Keratinocyte (primary cell): ENCODE results near the gene USP10. TPM values are rescaled to one million over a fixed set of nuclear protein-coding genes. Genes with fewer than 3 reads are reported as not detected.

Source experiments
- DNase-seq: peaks from one replicate; pipeline ENCODE4 v3.0.0-alpha.2; 2011; ENCODE audit warnings: low read depth, missing footprints, low spot score
- FAIRE-seq: peaks from 2 replicates; lab custom pipeline; 2011; peaks lifted over from hg19 to GRCh38; lab: Jason Lieb, UNC
- H2AFZ ChIP-seq: 2 replicates; pipeline ENCODE4 v1.6.0; 2012; ENCODE audit warnings: low read length, control low read depth, inconsistent platforms; ENCODE audit not compliant: control insufficient read depth
- H3K27ac ChIP-seq: 2 replicates; pipeline ENCODE4 v1.5.1; 2011; ENCODE audit warnings: low read length; ENCODE audit not compliant: control insufficient read depth, insufficient read depth
- H3K27me3 ChIP-seq: 3 replicates; pipeline ENCODE4 v1.6.0; 2011; ENCODE audit warnings: low read length; ENCODE audit not compliant: control insufficient read depth, insufficient read depth; ENCODE audit errors: extremely low read depth
- H3K36me3 ChIP-seq, 2 experiments: 2 replicates in 1 of 2; 3 replicates in 1 of 2; pipeline ENCODE4 v1.5.1; 2011; ENCODE audit warnings: low read length in 2 of 2, mild to moderate bottlenecking in 1 of 2; ENCODE audit not compliant: control insufficient read depth in 2 of 2, insufficient read depth in 2 of 2; ENCODE audit errors: extremely low read depth in 1 of 2
- H3K4me1 ChIP-seq: 3 replicates; pipeline ENCODE4 v1.5.1; 2011; ENCODE audit warnings: low read length; ENCODE audit not compliant: control insufficient read depth, insufficient read depth; ENCODE audit errors: extremely low read depth
- H3K4me2 ChIP-seq: 3 replicates; pipeline ENCODE4 v1.6.0; 2011; ENCODE audit warnings: low read depth, low read length; ENCODE audit not compliant: control insufficient read depth, insufficient read depth; ENCODE audit errors: extremely low read depth
- H3K4me3 ChIP-seq, 3 experiments: fragments of 200-600 bp in 1 of 3; sonication (generic) in 1 of 3; 2 replicates in 2 of 3; 3 replicates in 1 of 3; pipeline ENCODE4 v1.5.1; 2011 to 2016; ENCODE audit warnings: low read length in 3 of 3, mild to moderate bottlenecking in 3 of 3, control low read depth in 2 of 3, inconsistent platforms in 1 of 3, low read depth in 1 of 3, mixed read lengths in 1 of 3, mixed run types in 1 of 3, moderate library complexity in 1 of 3; ENCODE audit not compliant: control insufficient read depth in 2 of 3, insufficient read depth in 2 of 3; ENCODE audit errors: extremely low read depth in 1 of 3
- H3K79me2 ChIP-seq: 2 replicates; pipeline ENCODE4 v1.6.0; 2012; ENCODE audit warnings: low read length; ENCODE audit not compliant: control insufficient read depth, insufficient read depth
- H3K9ac ChIP-seq: 3 replicates; pipeline ENCODE4 v1.6.0; 2011; ENCODE audit warnings: low read length; ENCODE audit not compliant: control insufficient read depth, insufficient read depth; ENCODE audit errors: extremely low read depth
- H3K9me1 ChIP-seq: 3 replicates; pipeline ENCODE4 v1.6.0; 2011; ENCODE audit warnings: low read length; ENCODE audit not compliant: control insufficient read depth, insufficient read depth; ENCODE audit errors: extremely low read depth
- H3K9me3 ChIP-seq: 2 replicates; pipeline ENCODE4 v1.5.1; 2012; ENCODE audit warnings: low read depth, low read length; ENCODE audit not compliant: control insufficient read depth
- H4K20me1 ChIP-seq: 3 replicates; pipeline ENCODE4 v1.6.0; 2011; ENCODE audit warnings: low read length; ENCODE audit not compliant: control insufficient read depth, insufficient read depth; ENCODE audit errors: extremely low read depth
- CTCF ChIP-seq, 3 experiments: IDR thresholded peaks in 1 of 3; conservative IDR thresholded peaks in 1 of 3; optimal IDR thresholded peaks in 1 of 3; 2 replicates in 2 of 3; 3 replicates in 1 of 3; pipeline versions ENCODE3 to v1.5.1; 2011; ENCODE audit warnings: low read length in 3 of 3, mild to moderate bottlenecking in 3 of 3, moderate library complexity in 2 of 3, control low read depth in 1 of 3, inconsistent platforms in 1 of 3; ENCODE audit not compliant: insufficient read depth in 2 of 3; ENCODE audit errors: extremely low read depth in 1 of 3
- EZH2 ChIP-seq: IDR thresholded peaks from one replicate; pipeline ENCODE4 v1.6.1; 2012; ENCODE audit warnings: inconsistent platforms, mild to moderate bottlenecking, low read length, moderate library complexity
- dilution Hi-C: fragments of 300-500 bp; cut with MboI; formaldehyde crosslinking; loops from one replicate; pipeline ENCODE4 v1.7.0; 2020; ENCODE audit warnings: low sequenced_read_pairs; ENCODE audit not compliant: extremely low pct_ligation_motif_present
- polyA plus RNA-seq, 5 experiments: library from polyadenylated mRNA; depleted of rRNA in 3 of 5; stranded (reverse) in 3 of 5; stranded (forward) in 1 of 5; unstranded in 1 of 5; fragments of >200 nt; gene quantifications; 1 replicate in 1 of 5; 2 replicates in 3 of 5; 3 replicates in 1 of 5; pipeline versions ENCODE4 v1.2.1 to v1.2.3, GENCODE V29; 2011 to 2012; ENCODE audit warnings: missing spikeins in 2 of 5, low read depth in 1 of 5, low replicate concordance in 1 of 5

The USP10 gene
- polyA plus RNA-seq, 1 donor (not counting 4 experiments of a cell fraction or from before 2014, with no cell fraction given): 92.0 TPM

GRCh38 chr16:84753412-84754326 lies 53.9 kb downstream of the USP10 start:
- no peaks in the 10 kb centered on the region for H3K9me3 ChIP-seq
- H3K4me1 ChIP-seq: peaks cover 23% of the 10 kb centered on the region
- DNase-seq (no peak), FAIRE-seq (no peak)
- H3K9me1 ChIP-seq: no peaks in the 10 kb centered on the region
- H2AFZ ChIP-seq: no peak overlapping the region
- H3K4me3 ChIP-seq: no peak overlapping the region
- no peaks in the 10 kb centered on the region for H3K27me3 ChIP-seq
- peaks cover 2 to 8% of the 10 kb centered on the region in 2 experiments for H3K36me3 ChIP-seq
- no peak overlapping the region for H3K9ac ChIP-seq
- dilution Hi-C loops: no loop called here
- peak overlapping the region; percentile 79 for H3K27ac ChIP-seq
- peaks cover 78% of the 10 kb centered on the region for H3K79me2 ChIP-seq
- peaks cover 9% of the 10 kb centered on the region for H4K20me1 ChIP-seq
- no peak overlapping the region for H3K4me2 ChIP-seq
- TF ChIP-seq CTCF (optimal IDR thresholded peaks at IDR 0.05 in 1 of 3, IDR thresholded peaks at IDR 0.05 in 1 of 3, conservative IDR thresholded peaks at IDR 0.05 in 1 of 3; ENCODE audit: extremely low read depth in 1 of 3, insufficient read depth in 2 of 3, low read length in 3 of 3): no peak
- no peak for TF ChIP-seq EZH2

DNA sequence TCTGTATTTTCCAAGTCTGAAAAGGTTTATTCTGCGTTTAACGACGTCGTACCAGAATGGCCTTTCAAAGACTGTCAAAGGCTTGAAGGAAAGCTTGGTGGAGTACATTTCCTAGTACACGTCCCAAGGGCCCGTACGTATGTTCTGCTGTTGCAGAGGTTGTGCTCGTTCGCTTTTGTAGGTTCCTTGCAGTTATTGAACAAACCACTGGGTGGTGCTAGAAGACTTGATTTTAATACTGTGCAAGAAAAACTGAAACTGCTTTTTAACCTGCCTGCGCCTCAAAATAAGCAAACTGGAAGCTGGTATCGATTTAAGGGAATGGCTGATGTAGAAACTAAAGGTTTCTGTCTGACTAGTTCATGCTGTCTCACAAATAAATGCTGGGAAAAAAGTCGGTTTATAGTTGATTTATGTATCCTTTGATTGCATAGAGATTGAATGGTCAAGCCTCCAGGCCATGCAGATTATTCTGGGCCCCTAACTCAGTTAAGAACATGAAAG lies 54.6 kb downstream of the USP10 start:
- Histone ChIP-seq H3K27me3 (no peaks in the 10 kb centered on the region), H2AFZ (no peak overlapping the region), H3K9ac (peak overlapping the region; percentile 75), H3K4me2 (peak overlapping the region; percentile 80), H3K4me3 (peak overlapping the region in 2 of 3 experiments; percentile 52 to 58), H3K36me3 (peaks cover 5 to 10% of the 10 kb centered on the region in 2 experiments), H3K4me1 (peaks cover 23% of the 10 kb centered on the region), H3K79me2 (peaks cover 78% of the 10 kb centered on the region), H3K9me1 (no peaks in the 10 kb centered on the region), H3K27ac (peak overlapping the region; percentile 79), H3K9me3 (no peaks in the 10 kb centered on the region), H4K20me1 (peaks cover 9% of the 10 kb centered on the region)
- dilution Hi-C loops: no loop called here
- DNase-seq: peak; percentile 74
- FAIRE-seq: peak; percentile 94
- TF ChIP-seq EZH2 (no peak), CTCF (optimal IDR thresholded peaks at IDR 0.05 in 1 of 3, IDR thresholded peaks at IDR 0.05 in 1 of 3, conservative IDR thresholded peaks at IDR 0.05 in 1 of 3; ENCODE audit: extremely low read depth in 1 of 3, insufficient read depth in 2 of 3, low read length in 3 of 3) (peak; percentile 58 to 76 (median 65))
